ENCODE results near the gene SRGAP2. TPM values are rescaled to one million over a fixed set of nuclear protein-coding genes. Genes with fewer than 3 reads are reported as not detected.
A peak's percentile ranks its signal among the peaks of the same experiment; 100 is the strongest.
"Not testable (repeated sequence)": the region's sequence is repeated elsewhere in the genome, so short reads cannot be mapped to it uniquely, and the experiment has no call there.

The SRGAP2 gene
- total RNA-seq, 2 experiments from 2014 or later: 42.1 to 69.0 TPM

DNA sequence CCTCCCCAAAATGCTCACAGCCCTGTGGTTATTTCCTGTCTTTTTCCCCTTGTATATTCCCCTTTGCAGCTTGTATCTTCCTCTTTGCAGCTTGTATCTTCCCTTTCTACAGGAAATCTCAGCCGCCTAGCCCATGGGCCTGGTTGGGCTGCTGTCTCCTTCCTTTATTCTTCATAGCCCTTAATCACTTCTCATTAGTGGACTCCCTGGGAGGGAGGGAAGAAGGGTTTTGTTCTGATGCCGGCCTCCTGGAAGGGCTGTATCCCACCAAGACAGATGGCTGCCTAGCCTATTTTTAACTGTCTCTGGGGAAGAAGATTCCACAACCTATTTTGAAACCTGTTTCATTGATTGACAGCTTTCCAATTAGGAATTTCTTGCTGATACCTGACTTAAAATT, 31.8 kb downstream of the SRGAP2 start:
- DNase-seq; H3K4me1 Mint-ChIP-seq; H3K36me3 Mint-ChIP-seq (ENCODE audit: low read depth); H3K27ac Mint-ChIP-seq; POLR2A ChIA-PET; intact Hi-C loops (cut with DNase I, micrococcal nuclease); ATAC-seq; H3K4me3 Mint-ChIP-seq; CTCF ChIA-PET; H3K27me3 Mint-ChIP-seq; H3K9me3 Mint-ChIP-seq (ENCODE audit: low read depth): not testable (repeated sequence)

- H3K9me3 Mint-ChIP-seq (ENCODE audit: low read depth); POLR2A ChIA-PET; H3K4me3 Mint-ChIP-seq; H3K27ac Mint-ChIP-seq; DNase-seq; intact Hi-C loops (cut with DNase I, micrococcal nuclease); CTCF ChIA-PET; H3K4me1 Mint-ChIP-seq; H3K36me3 Mint-ChIP-seq (ENCODE audit: low read depth); H3K27me3 Mint-ChIP-seq: not testable (repeated sequence)
- peak; percentile 50 for ATAC-seq
Measured at GRCh38 chr1:206240288-206240687, 36.9 kb downstream of the SRGAP2 start.

DNA sequence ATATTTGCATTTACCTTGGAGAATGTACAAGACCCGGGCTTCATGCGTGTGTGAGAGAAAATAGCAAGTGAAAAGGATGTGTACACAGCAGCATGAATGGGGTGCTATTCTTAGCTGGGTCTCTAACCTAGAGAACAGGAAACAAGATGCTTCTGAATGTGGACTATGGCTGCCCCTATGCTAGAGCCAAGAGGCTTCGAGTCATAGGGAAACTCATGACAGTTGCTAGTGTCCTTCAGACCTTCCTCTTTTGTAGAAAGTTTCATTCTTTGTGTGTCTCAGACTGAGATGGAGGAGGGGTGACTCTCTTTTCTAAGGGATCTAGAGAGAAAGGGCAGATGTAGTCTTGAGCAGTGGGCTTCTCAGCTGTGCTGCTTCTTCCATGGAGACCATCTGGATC, 40.0 kb downstream of the SRGAP2 start:
- H3K27ac Mint-ChIP-seq; H3K36me3 Mint-ChIP-seq (ENCODE audit: low read depth); H3K9me3 Mint-ChIP-seq (ENCODE audit: low read depth); H3K4me3 Mint-ChIP-seq; H3K4me1 Mint-ChIP-seq; intact Hi-C loops (cut with DNase I, micrococcal nuclease); CTCF ChIA-PET; H3K27me3 Mint-ChIP-seq; POLR2A ChIA-PET: not testable (repeated sequence)
- ATAC-seq (peak; percentile 91), DNase-seq (peak; percentile 5)

- H3K4me3 Mint-ChIP-seq; H3K27ac Mint-ChIP-seq; CTCF ChIA-PET; H3K4me1 Mint-ChIP-seq; intact Hi-C loops (cut with DNase I, micrococcal nuclease); ATAC-seq; H3K36me3 Mint-ChIP-seq (ENCODE audit: low read depth); POLR2A ChIA-PET; H3K9me3 Mint-ChIP-seq (ENCODE audit: low read depth); DNase-seq; H3K27me3 Mint-ChIP-seq: not testable (repeated sequence)
Measured at GRCh38 chr1:206245479-206245878, 42.1 kb downstream of the SRGAP2 start.

DNA sequence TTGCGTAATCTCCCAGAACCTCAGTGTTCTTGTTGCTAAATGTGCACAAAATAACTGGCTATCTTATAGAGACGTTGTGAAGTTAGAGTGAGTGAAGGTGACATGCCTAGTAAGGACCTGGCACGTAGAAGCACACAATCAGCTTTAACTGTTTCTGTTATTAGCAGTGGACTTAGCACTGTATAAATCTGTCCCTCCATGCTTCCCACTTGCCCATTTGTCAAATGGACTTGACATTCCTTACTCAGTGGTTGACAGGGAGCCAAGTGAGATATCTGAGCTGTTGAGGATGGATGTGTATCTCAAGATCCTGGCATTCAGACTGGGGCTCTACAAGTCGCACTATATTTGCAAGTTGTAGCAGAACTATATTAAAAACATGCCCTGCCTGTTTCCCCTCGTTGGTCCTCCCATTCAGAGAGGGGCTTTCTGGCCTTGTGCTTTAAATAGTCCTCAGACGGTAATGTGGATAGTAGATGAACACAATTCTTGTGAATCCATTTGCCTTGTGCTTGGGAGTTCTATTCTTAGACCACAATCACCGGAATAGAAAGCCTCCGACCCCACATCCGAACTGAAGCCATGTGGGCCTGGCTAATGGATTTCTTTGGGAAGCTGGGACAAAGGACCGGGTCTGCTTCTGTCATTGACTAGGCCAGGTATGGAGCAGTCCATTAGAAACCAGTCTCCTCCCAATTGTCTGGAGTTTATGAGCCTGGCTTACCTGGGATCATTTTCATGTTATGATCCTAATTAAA, 43.0 kb downstream of the SRGAP2 start:
- DNase-seq; intact Hi-C loops (cut with DNase I, micrococcal nuclease); H3K27ac Mint-ChIP-seq; H3K4me3 Mint-ChIP-seq; CTCF ChIA-PET; ATAC-seq; H3K36me3 Mint-ChIP-seq (ENCODE audit: low read depth); H3K9me3 Mint-ChIP-seq (ENCODE audit: low read depth); H3K4me1 Mint-ChIP-seq; POLR2A ChIA-PET; H3K27me3 Mint-ChIP-seq: not testable (repeated sequence)

DNA sequence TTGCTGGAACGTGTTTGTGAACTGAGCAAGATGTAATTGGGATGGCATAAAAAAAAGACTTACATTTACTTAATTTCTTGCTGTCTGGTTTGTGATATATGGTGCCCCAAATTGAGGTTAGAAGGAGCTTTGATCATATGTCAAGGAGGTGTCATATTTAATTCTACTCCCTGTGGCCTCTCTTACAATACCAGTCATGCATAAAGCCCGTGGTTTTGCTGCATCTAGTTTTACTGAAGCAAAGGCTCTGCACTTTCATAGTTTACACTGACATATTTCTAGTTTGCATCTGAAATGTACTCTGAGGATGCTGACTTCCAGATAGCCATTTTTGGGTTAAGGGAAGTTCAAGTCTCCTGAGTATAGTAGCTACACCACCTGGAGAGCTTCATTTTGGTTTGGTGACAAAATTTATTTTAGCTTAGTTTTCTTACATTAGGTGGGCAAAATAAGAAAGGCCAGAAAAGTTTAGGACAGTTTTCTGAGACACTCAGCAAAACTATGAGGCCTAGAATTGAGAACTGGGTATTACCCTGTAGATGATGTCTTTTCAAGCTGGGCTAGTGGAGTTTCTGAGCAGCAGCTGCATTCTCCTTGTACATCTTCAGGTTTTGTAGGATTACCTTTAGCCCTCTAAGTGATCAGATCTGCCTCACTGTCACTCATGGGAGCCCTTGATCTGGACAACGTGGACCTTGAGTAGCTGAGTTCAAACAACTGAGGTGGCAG, 47.8 kb downstream of the SRGAP2 start:
- H3K4me3 Mint-ChIP-seq; intact Hi-C loops (cut with DNase I, micrococcal nuclease); CTCF ChIA-PET; H3K36me3 Mint-ChIP-seq (ENCODE audit: low read depth); POLR2A ChIA-PET; H3K9me3 Mint-ChIP-seq (ENCODE audit: low read depth); H3K27ac Mint-ChIP-seq; H3K4me1 Mint-ChIP-seq; DNase-seq; H3K27me3 Mint-ChIP-seq: not testable (repeated sequence)
- peak; percentile 77 for ATAC-seq

- intact Hi-C loops (cut with DNase I, micrococcal nuclease); H3K4me1 Mint-ChIP-seq; H3K9me3 Mint-ChIP-seq (ENCODE audit: low read depth); CTCF ChIA-PET; H3K27ac Mint-ChIP-seq; H3K36me3 Mint-ChIP-seq (ENCODE audit: low read depth); H3K27me3 Mint-ChIP-seq; POLR2A ChIA-PET; H3K4me3 Mint-ChIP-seq; ATAC-seq: not testable (repeated sequence)
- DNase-seq: peak; percentile 3
Measured at GRCh38 chr1:206252680-206253335, 49.5 kb downstream of the SRGAP2 start.

Other genes starting within 250 kb of the SRGAP2 start
- gene RAB7B, start 200.1 kb upstream of the SRGAP2 start, total RNA-seq: not detected
- not detected for gene CTSE, start 179.6 kb upstream of the SRGAP2 start, total RNA-seq
- not detected for gene RHEX, start 150.4 kb upstream of the SRGAP2 start, total RNA-seq
- not detected for gene AVPR1B, start 86.2 kb upstream of the SRGAP2 start, total RNA-seq
- 10 to 100 TPM; 34.8 to 42.2 TPM for gene FAM72A, start 702 bp upstream of the SRGAP2 start, total RNA-seq